ENCODE results near the gene BCL6B.
A peak's percentile ranks its signal among the peaks of the same experiment; 100 is the strongest.

Gene BCL6B

DNA sequence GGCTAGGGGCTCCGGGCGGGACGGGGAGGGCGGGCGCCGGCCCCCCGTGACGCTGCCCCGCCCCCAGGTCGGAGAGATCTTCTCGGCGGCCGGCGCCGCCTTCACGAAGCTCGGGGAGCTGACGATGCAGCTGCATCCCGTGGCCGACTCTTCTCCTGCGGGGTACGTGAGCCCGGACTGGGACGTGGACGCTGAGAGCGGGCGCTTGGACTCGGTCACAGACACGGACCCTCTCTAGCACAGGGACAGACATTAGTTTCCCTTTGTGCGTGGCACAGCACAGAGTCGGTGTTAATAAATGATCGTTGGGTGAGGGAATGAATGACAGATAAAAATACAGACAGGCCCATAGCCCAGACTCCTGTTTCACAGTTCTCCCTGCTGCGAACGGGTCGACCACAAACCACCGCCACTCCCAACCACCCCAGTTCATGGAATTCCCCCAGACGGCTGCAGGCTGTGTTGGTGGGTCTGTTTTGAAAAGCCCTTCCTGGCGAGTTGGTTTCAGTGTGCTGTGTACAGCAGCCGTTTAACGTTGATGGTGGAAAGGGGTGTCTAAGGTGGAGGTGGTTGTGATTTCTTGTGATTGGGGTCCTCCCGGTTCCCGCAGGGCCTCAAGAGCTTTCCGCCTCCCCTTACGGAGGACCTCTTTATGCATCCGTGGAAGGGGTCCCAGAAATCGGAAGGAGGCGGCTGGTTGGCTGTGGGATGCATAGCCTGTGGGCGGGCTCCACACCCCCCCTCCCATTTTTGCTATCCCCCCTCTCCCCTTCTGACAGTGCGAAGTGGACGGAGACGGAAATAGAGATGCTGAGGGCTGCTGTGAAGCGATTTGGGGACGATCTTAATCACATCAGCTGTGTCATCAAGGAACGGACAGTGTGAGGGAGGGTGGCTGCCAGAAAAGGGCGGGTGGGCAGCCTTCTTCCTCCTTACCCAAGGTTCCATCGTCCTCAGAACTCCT, 7.6 kb upstream of the BCL6B start:
- no peaks in the 10 kb centered on the region for H3K27me3 ChIP-seq (ENCODE audit: control insufficient read depth, low read length)
- peaks cover 25% of the 10 kb centered on the region for H3K4me1 ChIP-seq (ENCODE audit: control insufficient read depth, low read length)
- H3K79me2 ChIP-seq (ENCODE audit: control insufficient read depth, low read length) = peaks cover 40% of the 10 kb centered on the region
- H3K9me3 ChIP-seq (ENCODE audit: control insufficient read depth, insufficient read depth, low read length) = no peaks in the 10 kb centered on the region
- peaks cover 14% of the 10 kb centered on the region for H3F3A ChIP-seq (ENCODE audit: control insufficient read depth, insufficient read depth)
- H4K20me1 ChIP-seq (ENCODE audit: control insufficient read depth, insufficient read depth, low read depth, low read length) = no peaks in the 10 kb centered on the region
- peak overlapping the region; percentile 82 for H3K4me3 ChIP-seq (ENCODE audit: low read length)
- peaks cover 21% of the 10 kb centered on the region for H3K36me3 ChIP-seq (ENCODE audit: control insufficient read depth, low read length)
- peak overlapping the region; percentile 84 for H3K4me2 ChIP-seq (ENCODE audit: low read length)
- H3K9me2 ChIP-seq (replicated peaks; ENCODE audit: control insufficient read depth, low read length) = no peaks in the 10 kb centered on the region
- TF ChIP-seq EZH2phosphoT487 (IDR thresholded peaks at IDR 0.05; ENCODE audit: borderline replicate concordance, low read length) = no peak
- TF ChIP-seq CTCF (IDR thresholded peaks at IDR 0.05; ENCODE audit: low read depth, low read length, poor library complexity, severe bottlenecking) = no peak
- peak overlapping the region; percentile 94 for H3K27ac ChIP-seq (ENCODE audit: low read depth, low read length)

GRCh38 chr17:7016418-7016817, 6.4 kb upstream of the BCL6B start:
- peaks cover 14% of the 10 kb centered on the region for H3K4me1 ChIP-seq (ENCODE audit: control insufficient read depth, low read length)
- TF ChIP-seq CTCF (IDR thresholded peaks at IDR 0.05; ENCODE audit: low read depth, low read length, poor library complexity, severe bottlenecking) (no peak), EZH2phosphoT487 (IDR thresholded peaks at IDR 0.05; ENCODE audit: borderline replicate concordance, low read length) (no peak)

GRCh38 chr17:7016886-7017826, 5.7 kb upstream of the BCL6B start:
- H3K27me3 ChIP-seq (ENCODE audit: control insufficient read depth, low read length) = 0 out of 2 replicates have a peak, but pooled peaks cover 2% of the 10 kb centered on the region
- no peaks in the 10 kb centered on the region for H3K9me3 ChIP-seq (ENCODE audit: control insufficient read depth, insufficient read depth, low read length)
- H3K36me3 ChIP-seq (ENCODE audit: control insufficient read depth, low read length) = peaks cover 21% of the 10 kb centered on the region
- peaks cover 19% of the 10 kb centered on the region for H3K4me1 ChIP-seq (ENCODE audit: control insufficient read depth, low read length)
- no peaks in the 10 kb centered on the region for H4K20me1 ChIP-seq (ENCODE audit: control insufficient read depth, insufficient read depth, low read depth, low read length)
- TF ChIP-seq EZH2phosphoT487 (IDR thresholded peaks at IDR 0.05; ENCODE audit: borderline replicate concordance, low read length) (no peak), CTCF (IDR thresholded peaks at IDR 0.05; ENCODE audit: low read depth, low read length, poor library complexity, severe bottlenecking) (no peak)
- H3K27ac ChIP-seq (ENCODE audit: low read depth, low read length) = no peak overlapping the region
- H3K79me2 ChIP-seq (ENCODE audit: control insufficient read depth, low read length) = peaks cover 21% of the 10 kb centered on the region
- H3K9me2 ChIP-seq (replicated peaks; ENCODE audit: control insufficient read depth, low read length) = no peaks in the 10 kb centered on the region
- H3K4me3 ChIP-seq (ENCODE audit: low read length) = no peak overlapping the region
- H3K4me2 ChIP-seq (ENCODE audit: low read length) = no peak overlapping the region
- peaks cover 16% of the 10 kb centered on the region for H3F3A ChIP-seq (ENCODE audit: control insufficient read depth, insufficient read depth)

More at GRCh38 chr17:7016418-7016817, 6.4 kb upstream of the BCL6B start:
- no peaks in the 10 kb centered on the region for H4K20me1 ChIP-seq (ENCODE audit: control insufficient read depth, insufficient read depth, low read depth, low read length)
- no peak overlapping the region for H3K27ac ChIP-seq (ENCODE audit: low read depth, low read length)
- peaks cover 21% of the 10 kb centered on the region for H3K36me3 ChIP-seq (ENCODE audit: control insufficient read depth, low read length)
- peaks cover 16% of the 10 kb centered on the region for H3F3A ChIP-seq (ENCODE audit: control insufficient read depth, insufficient read depth)
- H3K79me2 ChIP-seq (ENCODE audit: control insufficient read depth, low read length) = peaks cover 28% of the 10 kb centered on the region
- H3K9me2 ChIP-seq (replicated peaks; ENCODE audit: control insufficient read depth, low read length) = no peaks in the 10 kb centered on the region
- H3K4me3 ChIP-seq (ENCODE audit: low read length) = no peak overlapping the region
- H3K27me3 ChIP-seq (ENCODE audit: control insufficient read depth, low read length) = no peaks in the 10 kb centered on the region
- H3K4me2 ChIP-seq (ENCODE audit: low read length) = no peak overlapping the region
- H3K9me3 ChIP-seq (ENCODE audit: control insufficient read depth, insufficient read depth, low read length) = no peaks in the 10 kb centered on the region

All from DOHH2 (cell line).